Measurements from ENCODE around the gene DBR1.
A peak's percentile ranks its signal among the peaks of the same experiment; 100 is the strongest.

DBR1 gene

GRCh38 chr3:138119423-138119766, 55.3 kb downstream of the DBR1 start:
- DNase-seq (ENCODE audit: low spot score): peak; percentile 34

- DNase-seq (ENCODE audit: low spot score): peak; percentile 78
These were observed 55.9 kb downstream of the DBR1 start for GRCh38 chr3:138118612-138119422.

- peak; percentile 87 for DNase-seq (ENCODE audit: low spot score)
These were observed 59.4 kb downstream of the DBR1 start, which contains the start of gene DZIP1L for GRCh38 chr3:138114988-138115971. Gene DZIP1L (minus strand): TSS chr3:138115608. CDS start chr3:138103971, 11,637 bp downstream.

GRCh38 chr3:138114431-138114918, 60.2 kb downstream of the DBR1 start:
- peak; percentile 32 for DNase-seq (ENCODE audit: low spot score)

GRCh38 chr3:138113326-138113725, 61.4 kb downstream of the DBR1 start:
- no peak for DNase-seq (ENCODE audit: low spot score)

GRCh38 chr3:138112362-138112761, 62.4 kb downstream of the DBR1 start:
- DNase-seq (ENCODE audit: low spot score): no peak

Data from AG08396 (cell line).